HL-60 (cell line): ENCODE measurements around the gene TGFBR1.

Source experiments
- DNase-seq, 2 experiments: peaks; one replicate each; pipeline ENCODE4 v3.0.0-alpha.2; 2010 to 2020; ENCODE audit warnings: low read depth in 1 of 2, low spot score in 1 of 2
- H3K27ac ChIP-seq: fragments of 250-450 bp; sonication (Bioruptor Pico); replicated peaks from 2 replicates; pipeline ENCODE4 v1.5.1; 2020; ENCODE audit warnings: mild to moderate bottlenecking, moderate library complexity
- H3K27me3 ChIP-seq: fragments of 250-450 bp; sonication (Bioruptor Pico); 2 replicates; pipeline ENCODE4 v1.5.1; 2021; ENCODE audit warnings: mild to moderate bottlenecking, moderate library complexity; ENCODE audit not compliant: insufficient read depth, poor library complexity, severe bottlenecking
- H3K4me3 ChIP-seq: replicated peaks from 2 replicates; pipeline ENCODE4 v1.5.1; 2011; ENCODE audit warnings: mild to moderate bottlenecking, control low read depth, low read length; ENCODE audit not compliant: insufficient read depth
- GABPA ChIP-seq: IDR thresholded peaks from 2 replicates; pipeline ENCODE4 v1.6.1; 2012; ENCODE audit warnings: low read depth
- POLR2AphosphoS5 ChIP-seq: IDR thresholded peaks from 2 replicates; pipeline ENCODE4 v1.6.1; 2012; ENCODE audit warnings: low read depth
- SPI1 ChIP-seq: IDR thresholded peaks from 2 replicates; pipeline ENCODE4 v1.6.1; 2012; ENCODE audit warnings: low read depth, mild to moderate bottlenecking, borderline replicate concordance
- TF ChIP-seq, protein P1 (sequence below): IDR thresholded peaks from 2 replicates; pipeline ENCODE4 v1.6.1; 2012; ENCODE audit warnings: low read depth; ENCODE audit not compliant: insufficient replicate concordance
- TF ChIP-seq, protein P2 (sequence below): IDR thresholded peaks from one replicate; pipeline ENCODE4 v1.5.1; 2011; ENCODE audit warnings: low read length, control low read depth, inconsistent platforms; ENCODE audit not compliant: insufficient read depth

The TGFBR1 gene

DNA sequence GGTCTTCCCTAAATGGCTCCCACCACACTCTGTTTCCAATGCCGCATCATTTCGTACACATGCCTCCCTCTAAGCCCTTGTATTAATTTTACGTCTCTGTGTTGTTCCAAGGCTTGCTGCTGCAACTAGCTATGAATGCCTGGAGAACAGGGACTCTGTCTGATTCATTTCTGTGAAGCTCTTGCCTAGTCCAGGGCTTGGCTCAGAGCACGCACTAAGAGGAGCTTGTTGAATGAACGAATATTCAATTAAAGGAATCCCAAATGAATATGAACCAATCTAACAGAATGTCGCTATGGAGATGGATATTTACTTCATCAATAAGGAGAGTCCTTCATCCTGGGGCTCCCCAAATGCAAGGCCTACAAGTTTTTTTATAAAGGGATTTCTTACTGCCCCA lies 55.3 kb downstream of the TGFBR1 start:
- TF ChIP-seq, protein P1, sequence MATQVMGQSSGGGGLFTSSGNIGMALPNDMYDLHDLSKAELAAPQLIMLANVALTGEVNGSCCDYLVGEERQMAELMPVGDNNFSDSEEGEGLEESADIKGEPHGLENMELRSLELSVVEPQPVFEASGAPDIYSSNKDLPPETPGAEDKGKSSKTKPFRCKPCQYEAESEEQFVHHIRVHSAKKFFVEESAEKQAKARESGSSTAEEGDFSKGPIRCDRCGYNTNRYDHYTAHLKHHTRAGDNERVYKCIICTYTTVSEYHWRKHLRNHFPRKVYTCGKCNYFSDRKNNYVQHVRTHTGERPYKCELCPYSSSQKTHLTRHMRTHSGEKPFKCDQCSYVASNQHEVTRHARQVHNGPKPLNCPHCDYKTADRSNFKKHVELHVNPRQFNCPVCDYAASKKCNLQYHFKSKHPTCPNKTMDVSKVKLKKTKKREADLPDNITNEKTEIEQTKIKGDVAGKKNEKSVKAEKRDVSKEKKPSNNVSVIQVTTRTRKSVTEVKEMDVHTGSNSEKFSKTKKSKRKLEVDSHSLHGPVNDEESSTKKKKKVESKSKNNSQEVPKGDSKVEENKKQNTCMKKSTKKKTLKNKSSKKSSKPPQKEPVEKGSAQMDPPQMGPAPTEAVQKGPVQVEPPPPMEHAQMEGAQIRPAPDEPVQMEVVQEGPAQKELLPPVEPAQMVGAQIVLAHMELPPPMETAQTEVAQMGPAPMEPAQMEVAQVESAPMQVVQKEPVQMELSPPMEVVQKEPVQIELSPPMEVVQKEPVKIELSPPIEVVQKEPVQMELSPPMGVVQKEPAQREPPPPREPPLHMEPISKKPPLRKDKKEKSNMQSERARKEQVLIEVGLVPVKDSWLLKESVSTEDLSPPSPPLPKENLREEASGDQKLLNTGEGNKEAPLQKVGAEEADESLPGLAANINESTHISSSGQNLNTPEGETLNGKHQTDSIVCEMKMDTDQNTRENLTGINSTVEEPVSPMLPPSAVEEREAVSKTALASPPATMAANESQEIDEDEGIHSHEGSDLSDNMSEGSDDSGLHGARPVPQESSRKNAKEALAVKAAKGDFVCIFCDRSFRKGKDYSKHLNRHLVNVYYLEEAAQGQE = no peak
- TF ChIP-seq SPI1 (no peak), POLR2AphosphoS5 (no peak), GABPA (no peak)
- TF ChIP-seq, protein P2, sequence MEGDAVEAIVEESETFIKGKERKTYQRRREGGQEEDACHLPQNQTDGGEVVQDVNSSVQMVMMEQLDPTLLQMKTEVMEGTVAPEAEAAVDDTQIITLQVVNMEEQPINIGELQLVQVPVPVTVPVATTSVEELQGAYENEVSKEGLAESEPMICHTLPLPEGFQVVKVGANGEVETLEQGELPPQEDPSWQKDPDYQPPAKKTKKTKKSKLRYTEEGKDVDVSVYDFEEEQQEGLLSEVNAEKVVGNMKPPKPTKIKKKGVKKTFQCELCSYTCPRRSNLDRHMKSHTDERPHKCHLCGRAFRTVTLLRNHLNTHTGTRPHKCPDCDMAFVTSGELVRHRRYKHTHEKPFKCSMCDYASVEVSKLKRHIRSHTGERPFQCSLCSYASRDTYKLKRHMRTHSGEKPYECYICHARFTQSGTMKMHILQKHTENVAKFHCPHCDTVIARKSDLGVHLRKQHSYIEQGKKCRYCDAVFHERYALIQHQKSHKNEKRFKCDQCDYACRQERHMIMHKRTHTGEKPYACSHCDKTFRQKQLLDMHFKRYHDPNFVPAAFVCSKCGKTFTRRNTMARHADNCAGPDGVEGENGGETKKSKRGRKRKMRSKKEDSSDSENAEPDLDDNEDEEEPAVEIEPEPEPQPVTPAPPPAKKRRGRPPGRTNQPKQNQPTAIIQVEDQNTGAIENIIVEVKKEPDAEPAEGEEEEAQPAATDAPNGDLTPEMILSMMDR = no peak
- H3K4me3 ChIP-seq = no peak overlapping the region
- H3K27me3 ChIP-seq = no peaks in the 10 kb centered on the region
- DNase-seq = no peak
- H3K27ac ChIP-seq = no peak overlapping the region

DNA sequence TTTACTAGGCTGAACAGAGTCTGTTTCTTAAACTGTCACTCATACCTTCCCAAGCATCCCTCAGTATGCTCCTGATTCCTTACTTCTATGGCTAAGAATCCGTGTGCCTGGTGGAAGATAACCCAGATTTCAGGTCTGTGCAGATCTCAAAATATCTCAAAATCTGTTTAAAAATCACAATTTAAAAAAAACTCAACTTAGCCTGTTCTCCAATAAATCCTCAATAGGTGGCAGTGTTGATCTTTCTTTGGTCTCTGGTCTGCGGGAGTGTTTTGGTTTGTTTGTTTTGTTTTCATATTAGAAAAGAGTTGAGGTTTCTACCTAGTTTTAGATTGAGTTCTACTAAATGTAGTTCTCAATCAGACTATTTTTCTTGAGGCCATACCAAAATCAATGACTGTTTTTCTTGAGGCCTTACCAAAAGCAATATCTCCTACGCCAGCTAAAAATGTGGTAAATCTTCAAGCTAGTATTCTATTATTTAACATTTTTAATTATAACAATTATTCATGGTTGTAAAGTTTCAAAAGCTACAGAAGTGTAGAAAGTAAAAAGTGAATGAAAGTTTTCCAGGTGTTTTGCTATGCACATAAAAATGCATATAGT lies 57.9 kb downstream of the TGFBR1 start:
- no peaks in the 10 kb centered on the region for H3K27me3 ChIP-seq

DNA sequence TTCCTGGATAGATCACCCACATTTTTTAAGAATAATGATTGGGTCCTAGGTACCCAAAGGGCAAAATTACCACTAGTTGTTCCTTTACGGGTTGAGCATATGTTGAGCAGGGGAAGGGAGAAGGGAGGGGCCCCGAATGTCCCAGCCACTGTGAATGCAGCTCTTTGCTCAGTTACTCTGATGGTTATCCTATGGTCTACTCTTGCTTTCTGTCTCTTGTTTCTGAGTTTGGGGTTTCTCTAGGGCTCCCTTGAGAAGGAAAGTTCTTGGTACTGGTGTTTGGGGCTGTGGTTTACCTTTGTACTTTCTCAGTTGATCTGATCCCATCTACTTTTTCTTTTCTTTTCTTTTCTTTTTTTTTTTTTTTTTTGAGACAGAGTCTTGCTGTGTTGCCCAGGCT lies 61.2 kb downstream of the TGFBR1 start:
- H3K27ac ChIP-seq = no peak overlapping the region
- no peaks in the 10 kb centered on the region for H3K27me3 ChIP-seq
- H3K4me3 ChIP-seq = no peak overlapping the region
- TF ChIP-seq POLR2AphosphoS5 (no peak), SPI1 (no peak), GABPA (no peak)
- TF ChIP-seq, protein P2 = no peak
- TF ChIP-seq, protein P1 = no peak
- DNase-seq = no peak

More for the DNA sequence above, 57.9 kb downstream of the TGFBR1 start:
- H3K27ac ChIP-seq = no peak overlapping the region
- DNase-seq = no peak
- no peak overlapping the region for H3K4me3 ChIP-seq
- TF ChIP-seq POLR2AphosphoS5 (no peak), GABPA (no peak), SPI1 (no peak)
- TF ChIP-seq, protein P1 = no peak
- TF ChIP-seq, protein P2 = no peak
